Activated T-cell treated with anti-CD3 and anti-CD28 coated beads for 24 hours (primary cell): ENCODE measurements around the gene SDHB.

ENCODE experiments used
- DNase-seq: peaks from one replicate; pipeline ENCODE4 v3.0.0-alpha.2; 2020; ENCODE audit warnings: low read depth

The SDHB gene

GRCh38 chr1:17053685-17054410, at the start of gene SDHB:
Gene SDHB (minus strand): TSS chr1:17054032. CDS start chr1:17054019, 13 bp downstream.
- peak; percentile 100 for DNase-seq

GRCh38 chr1:17102232-17102631, 48.4 kb upstream of the SDHB start:
- no peak for DNase-seq

GRCh38 chr1:17101261-17101660, 47.4 kb upstream of the SDHB start:
- DNase-seq = no peak

- no peak for DNase-seq
Measured at GRCh38 chr1:17099616-17100340, 45.9 kb upstream of the SDHB start.

- DNase-seq = no peak
Measured at GRCh38 chr1:17098446-17099317, 44.9 kb upstream of the SDHB start.

GRCh38 chr1:17097787-17098186, 44.0 kb upstream of the SDHB start:
- no peak for DNase-seq

GRCh38 chr1:17097147-17097546, 43.3 kb upstream of the SDHB start:
- DNase-seq = no peak

- no peak for DNase-seq
Measured at GRCh38 chr1:17096584-17096983, 42.8 kb upstream of the SDHB start.

- DNase-seq = no peak
Measured at GRCh38 chr1:17095141-17095540, 41.3 kb upstream of the SDHB start.

GRCh38 chr1:17094664-17095063, 40.8 kb upstream of the SDHB start:
- no peak for DNase-seq

GRCh38 chr1:17093822-17094393, 40.1 kb upstream of the SDHB start:
- DNase-seq = no peak

GRCh38 chr1:17091252-17091651, 37.4 kb upstream of the SDHB start:
- DNase-seq = no peak

- no peak for DNase-seq
Measured at GRCh38 chr1:17089506-17089905, 35.7 kb upstream of the SDHB start.

- DNase-seq = no peak
Measured at GRCh38 chr1:17086751-17087150, 32.9 kb upstream of the SDHB start.

- no peak for DNase-seq
Measured at GRCh38 chr1:17084787-17085186, 31.0 kb upstream of the SDHB start.

- DNase-seq = no peak
Measured at GRCh38 chr1:17082761-17083160, 28.9 kb upstream of the SDHB start.

- no peak for DNase-seq
Measured at GRCh38 chr1:17081439-17081838, 27.6 kb upstream of the SDHB start.

- no peak for DNase-seq
Measured at GRCh38 chr1:17080880-17081279, 27.0 kb upstream of the SDHB start.

- no peak for DNase-seq
Measured at GRCh38 chr1:17080085-17080759, 26.4 kb upstream of the SDHB start.

GRCh38 chr1:17078991-17079868, 25.4 kb upstream of the SDHB start:
- DNase-seq = no peak
